Upper lobe of right lung (tissue), 1 donor: ENCODE measurements around the gene MCM10. TPM values are rescaled to one million over a fixed set of nuclear protein-coding genes. Genes with fewer than 3 reads are reported as not detected.

Source experiments
- ATAC-seq: fragments of 200-7000 bp; cut with Tn5 transposase; one replicate; pipeline ENCODE4 v1.9.1; 2020; ENCODE audit warnings: mild to moderate bottlenecking, moderate library complexity
- DNase-seq: peaks from one replicate; pipeline ENCODE4 v3.0.0-alpha.2; 2020
- H3K27ac ChIP-seq: fragments of 200-600 bp; one replicate; pipeline ENCODE4 v1.8.0; 2022
- H3K27me3 ChIP-seq: fragments of 200-600 bp; one replicate; pipeline ENCODE4 v1.8.0; 2022; ENCODE audit warnings: mild to moderate bottlenecking
- H3K36me3 ChIP-seq: fragments of 200-600 bp; one replicate; pipeline ENCODE4 v1.8.0; 2022
- H3K4me1 ChIP-seq: fragments of 200-600 bp; one replicate; pipeline ENCODE4 v1.8.0; 2022
- H3K4me3 ChIP-seq: fragments of 200-600 bp; one replicate; pipeline ENCODE4 v1.8.0; 2022; ENCODE audit warnings: mild to moderate bottlenecking
- H3K9me3 ChIP-seq: fragments of 200-600 bp; one replicate; pipeline ENCODE4 v1.8.0; 2022
- CTCF ChIP-seq: fragments of 200-600 bp; IDR thresholded peaks from one replicate; pipeline ENCODE4 v1.8.0; 2022; ENCODE audit warnings: antibody characterized with exemption
- intact Hi-C: fragments of 100-400 bp; cut with DNase I; formaldehyde crosslinking; loops from one replicate; pipeline ENCODE4 v1.11.0; 2022
- total RNA-seq: library from RNA; stranded (reverse); fragmentation: NEBNext Ultra II Directional; extraction: Animal tissue kit (Norgen Biotek cat#: 25700); gene quantifications from one replicate; pipeline ENCODE4 v1.2.1, GENCODE V29; 2021
- donor health status: DM: no; HTN: yes; CAD: no; lungs with severe emphysema.

The MCM10 gene
- total RNA-seq, 1 donor from 2014 or later = 0.78 TPM

DNA sequence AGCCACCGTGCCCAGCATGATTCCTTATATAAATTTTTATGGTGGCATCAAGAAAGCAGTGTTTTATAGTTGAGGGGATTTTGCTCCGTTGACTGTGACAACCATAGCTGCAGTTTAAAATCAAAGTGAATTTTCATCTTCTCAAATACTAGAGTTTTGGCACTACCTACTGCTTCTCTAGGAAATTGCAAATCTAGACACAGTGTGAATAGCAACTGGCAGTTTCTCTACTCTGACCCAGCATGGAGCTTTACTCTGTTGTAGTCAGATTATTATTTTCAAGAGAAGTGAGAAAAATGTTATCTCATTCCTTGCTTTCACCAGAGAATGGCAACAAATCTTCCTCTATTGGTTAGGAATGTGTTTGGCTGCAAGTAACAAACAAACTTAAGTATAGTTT is 22.9 kb downstream of the MCM10 start:
- H3K36me3 ChIP-seq = no peaks in the 10 kb centered on the region
- DNase-seq (no peak), ATAC-seq (no peak)
- no peak overlapping the region for H3K4me3 ChIP-seq
- TF ChIP-seq CTCF = no peak
- H3K27ac ChIP-seq = no peak overlapping the region
- H3K9me3 ChIP-seq = no peaks in the 10 kb centered on the region
- no peaks in the 10 kb centered on the region for H3K27me3 ChIP-seq
- intact Hi-C loops = no loop called here
- no peaks in the 10 kb centered on the region for H3K4me1 ChIP-seq

DNA sequence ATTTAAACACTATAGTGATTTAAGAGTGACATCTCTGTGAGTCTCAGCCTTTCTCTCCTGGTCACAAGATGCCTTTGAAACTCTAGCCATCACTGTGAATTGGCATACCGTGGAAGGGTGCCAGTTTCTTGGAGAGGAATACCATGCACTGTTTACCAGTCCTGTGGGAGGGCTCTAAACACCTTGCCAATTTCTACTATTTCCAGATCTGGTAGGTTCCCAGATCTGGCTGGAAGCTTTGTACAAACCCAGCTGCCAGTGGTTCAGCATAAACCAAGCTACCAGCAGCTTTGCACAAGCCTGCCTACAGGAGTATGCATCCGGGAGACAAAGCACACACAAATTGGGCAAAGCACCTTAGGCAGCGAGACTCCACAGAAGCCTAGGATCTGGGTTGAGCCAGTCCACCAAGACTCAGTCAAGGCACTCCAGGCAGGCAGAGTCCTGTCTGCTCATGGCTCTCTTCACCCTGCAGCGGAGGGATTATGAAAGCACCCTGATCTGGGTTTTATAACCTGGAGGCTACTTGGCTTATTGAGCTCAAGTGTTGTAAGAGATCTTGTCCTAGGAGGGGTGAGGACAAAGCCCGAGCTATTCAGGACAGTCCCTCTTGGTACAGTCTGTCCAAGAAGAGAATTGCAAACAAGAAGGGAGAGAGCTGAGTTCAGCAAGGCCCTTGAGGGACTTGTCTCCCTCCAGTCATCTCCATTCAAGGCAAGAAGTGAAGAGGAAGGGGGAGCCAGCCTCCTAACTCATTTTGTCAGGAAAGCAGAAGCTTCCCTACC is 23.6 kb downstream of the MCM10 start:
- DNase-seq (no peak), ATAC-seq (peak; percentile 88)
- Histone ChIP-seq H3K4me3 (no peak overlapping the region), H3K4me1 (no peaks in the 10 kb centered on the region), H3K27ac (no peak overlapping the region), H3K9me3 (no peaks in the 10 kb centered on the region), H3K27me3 (no peaks in the 10 kb centered on the region), H3K36me3 (no peaks in the 10 kb centered on the region)
- TF ChIP-seq CTCF = no peak
- intact Hi-C loops = no loop called here

- no peak for DNase-seq
- no peaks in the 10 kb centered on the region for H3K9me3 ChIP-seq
- ATAC-seq = no peak
- intact Hi-C loops = no loop called here
- no peaks in the 10 kb centered on the region for H3K4me1 ChIP-seq
- no peak overlapping the region for H3K4me3 ChIP-seq
- no peak overlapping the region for H3K27ac ChIP-seq
- no peak for TF ChIP-seq CTCF
- H3K27me3 ChIP-seq = no peaks in the 10 kb centered on the region
- H3K36me3 ChIP-seq = no peaks in the 10 kb centered on the region
These were observed 25.8 kb downstream of the MCM10 start for GRCh38 chr10:13187135-13187534.

- intact Hi-C loops = no loop called here
- no peak for TF ChIP-seq CTCF
- ATAC-seq = no peak
These were observed 27.2 kb downstream of the MCM10 start for GRCh38 chr10:13188593-13188992.

GRCh38 chr10:13189961-13190360 is 28.6 kb downstream of the MCM10 start:
- no peaks in the 10 kb centered on the region for H3K4me1 ChIP-seq
- no peaks in the 10 kb centered on the region for H3K36me3 ChIP-seq
- no peak overlapping the region for H3K4me3 ChIP-seq
- intact Hi-C loops = no loop called here
- no peak for TF ChIP-seq CTCF
- H3K27me3 ChIP-seq = no peaks in the 10 kb centered on the region
- DNase-seq (no peak), ATAC-seq (no peak)
- H3K9me3 ChIP-seq = no peaks in the 10 kb centered on the region
- H3K27ac ChIP-seq = no peak overlapping the region

More at GRCh38 chr10:13188593-13188992, 27.2 kb downstream of the MCM10 start:
- Histone ChIP-seq H3K27me3 (no peaks in the 10 kb centered on the region), H3K36me3 (no peaks in the 10 kb centered on the region), H3K4me1 (no peaks in the 10 kb centered on the region), H3K9me3 (no peaks in the 10 kb centered on the region), H3K27ac (no peak overlapping the region), H3K4me3 (no peak overlapping the region)
- no peak for DNase-seq
